ENCODE measurements around the gene CCDC148. TPM values are rescaled to one million over a fixed set of nuclear protein-coding genes. Genes with fewer than 3 reads are reported as not detected.
"Not testable (repeated sequence)": the region's sequence is repeated elsewhere in the genome, so short reads cannot be mapped to it uniquely, and the experiment has no call there.

CCDC148 gene
- total RNA-seq, 4 donors from 2014 or later, result 0.66 TPM; not detected in 3

DNA sequence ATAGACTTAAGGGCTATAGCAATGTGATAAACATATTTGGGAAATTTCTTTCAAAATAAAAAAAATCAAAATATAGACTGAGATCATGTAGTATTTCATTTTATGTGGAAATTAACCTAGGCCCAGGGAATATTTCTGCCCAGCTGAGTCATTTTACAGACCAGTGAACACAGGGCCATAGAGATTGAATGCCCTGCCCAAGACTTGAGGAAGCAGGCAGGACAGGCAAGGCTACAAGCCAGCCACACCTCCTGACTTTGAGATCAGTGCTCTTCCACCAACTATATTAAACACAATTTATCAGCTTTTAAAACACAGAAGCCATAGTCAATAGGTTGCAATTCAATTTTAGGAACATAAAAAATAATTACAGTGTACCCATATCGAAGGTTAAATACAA is 12.9 kb downstream of the CCDC148 start:
- Histone ChIP-seq H3K27me3 (no peaks in the 10 kb centered on the region), H3K27ac (no peak overlapping the region), H3K4me1 (no peaks in the 10 kb centered on the region), H3K4me3 (no peak overlapping the region), H3K36me3 (no peaks in the 10 kb centered on the region), H3K9me3 (no peaks in the 10 kb centered on the region)
- ATAC-seq, result no peak
- TF ChIP-seq, protein P1, sequence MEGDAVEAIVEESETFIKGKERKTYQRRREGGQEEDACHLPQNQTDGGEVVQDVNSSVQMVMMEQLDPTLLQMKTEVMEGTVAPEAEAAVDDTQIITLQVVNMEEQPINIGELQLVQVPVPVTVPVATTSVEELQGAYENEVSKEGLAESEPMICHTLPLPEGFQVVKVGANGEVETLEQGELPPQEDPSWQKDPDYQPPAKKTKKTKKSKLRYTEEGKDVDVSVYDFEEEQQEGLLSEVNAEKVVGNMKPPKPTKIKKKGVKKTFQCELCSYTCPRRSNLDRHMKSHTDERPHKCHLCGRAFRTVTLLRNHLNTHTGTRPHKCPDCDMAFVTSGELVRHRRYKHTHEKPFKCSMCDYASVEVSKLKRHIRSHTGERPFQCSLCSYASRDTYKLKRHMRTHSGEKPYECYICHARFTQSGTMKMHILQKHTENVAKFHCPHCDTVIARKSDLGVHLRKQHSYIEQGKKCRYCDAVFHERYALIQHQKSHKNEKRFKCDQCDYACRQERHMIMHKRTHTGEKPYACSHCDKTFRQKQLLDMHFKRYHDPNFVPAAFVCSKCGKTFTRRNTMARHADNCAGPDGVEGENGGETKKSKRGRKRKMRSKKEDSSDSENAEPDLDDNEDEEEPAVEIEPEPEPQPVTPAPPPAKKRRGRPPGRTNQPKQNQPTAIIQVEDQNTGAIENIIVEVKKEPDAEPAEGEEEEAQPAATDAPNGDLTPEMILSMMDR (IDR thresholded peaks at IDR 0.05 in 4 of 5, conservative IDR thresholded peaks at IDR 0.05 in 1 of 5), result no peak
- TF ChIP-seq POLR2A (IDR thresholded peaks at IDR 0.05), result no peak
- in situ Hi-C loops (cut with MboI; ENCODE audit: low sequenced_read_pairs in 4 of 4), result no loop called here
- no peak for DNase-seq
- intact Hi-C loops (cut with DNase I; ENCODE audit: low total_unique reads), result no loop called here

DNA sequence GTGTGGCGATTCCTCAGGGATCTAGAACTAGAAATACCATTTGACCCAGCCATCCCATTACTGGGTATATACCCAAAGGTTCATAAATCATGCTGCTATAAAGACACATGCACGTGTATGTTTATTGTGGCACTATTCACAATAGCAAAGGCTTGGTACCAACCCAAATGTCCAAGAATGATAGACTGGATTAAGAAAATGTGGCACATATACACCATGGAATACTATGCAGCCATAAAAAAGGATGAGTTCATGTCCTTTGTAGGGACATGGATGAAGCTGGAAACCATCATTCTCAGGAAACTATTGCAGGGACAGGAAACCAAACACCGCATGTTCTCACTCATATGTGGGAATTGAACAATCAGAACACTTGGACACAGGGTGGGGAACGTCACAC is 17.5 kb downstream of the CCDC148 start:
- intact Hi-C loops (cut with DNase I; ENCODE audit: low total_unique reads); H3K27me3 ChIP-seq; H3K4me1 ChIP-seq; in situ Hi-C loops (cut with MboI; ENCODE audit: low sequenced_read_pairs in 4 of 4); ATAC-seq; DNase-seq; H3K9me3 ChIP-seq; H3K27ac ChIP-seq; H3K36me3 ChIP-seq; H3K4me3 ChIP-seq: not testable (repeated sequence)

DNA sequence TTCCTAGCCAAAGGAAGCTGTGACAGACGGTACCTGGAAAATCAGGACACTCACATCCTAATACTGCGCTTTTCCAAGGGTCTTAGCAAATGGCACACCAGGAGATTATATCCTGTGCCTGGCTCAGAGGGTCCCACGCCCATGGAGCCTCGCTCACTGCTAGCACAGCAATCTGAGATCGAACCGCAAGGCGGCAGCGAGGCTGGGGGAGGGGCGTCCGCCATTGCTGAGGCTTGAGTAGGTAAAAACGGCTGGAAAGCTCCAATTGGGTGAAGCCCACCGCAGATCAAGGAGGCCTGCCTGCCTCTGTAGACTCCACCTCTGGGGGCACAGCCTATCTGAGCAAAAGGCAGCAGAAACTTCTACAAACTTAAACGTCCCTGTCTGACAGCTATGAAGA is 22.8 kb downstream of the CCDC148 start:
- H3K9me3 ChIP-seq, result peaks cover 0 to 15% (median 0%) of the 10 kb centered on the region in 3 donors
- H3K4me1 ChIP-seq; H3K27me3 ChIP-seq; H3K27ac ChIP-seq; H3K36me3 ChIP-seq; intact Hi-C loops (cut with DNase I; ENCODE audit: low total_unique reads); in situ Hi-C loops (cut with MboI; ENCODE audit: low sequenced_read_pairs in 4 of 4); H3K4me3 ChIP-seq; ATAC-seq; DNase-seq: not testable (repeated sequence)

- no peak for DNase-seq
- no peak for TF ChIP-seq POLR2A (IDR thresholded peaks at IDR 0.05)
- TF ChIP-seq, protein P1 (IDR thresholded peaks at IDR 0.05 in 4 of 5, conservative IDR thresholded peaks at IDR 0.05 in 1 of 5), result no peak
- Histone ChIP-seq H3K4me3 (no peak overlapping the region), H3K36me3 (no peaks in the 10 kb centered on the region), H3K27me3 (no peaks in the 10 kb centered on the region), H3K27ac (no peak overlapping the region), H3K9me3 (peaks cover 0 to 15% (median 0%) of the 10 kb centered on the region in 3 donors), H3K4me1 (no peaks in the 10 kb centered on the region)
- in situ Hi-C loops (cut with MboI; ENCODE audit: low sequenced_read_pairs in 4 of 4), result no loop called here
- intact Hi-C loops (cut with DNase I; ENCODE audit: low total_unique reads), result no loop called here
- ATAC-seq, result no peak
Observed at GRCh38 chr2:158432117-158432516, 24.4 kb downstream of the CCDC148 start.

GRCh38 chr2:158414538-158414937 is 42.0 kb downstream of the CCDC148 start:
- in situ Hi-C loops (cut with MboI; ENCODE audit: low sequenced_read_pairs in 4 of 4) (no loop called here), intact Hi-C loops (cut with DNase I; ENCODE audit: low total_unique reads) (no loop called here)
- Histone ChIP-seq H3K9me3 (no peaks in the 10 kb centered on the region), H3K27me3 (no peaks in the 10 kb centered on the region), H3K4me3 (no peak overlapping the region), H3K36me3 (no peaks in the 10 kb centered on the region), H3K27ac (no peak overlapping the region), H3K4me1 (no peaks in the 10 kb centered on the region)
- DNase-seq (no peak), ATAC-seq (no peak)
- TF ChIP-seq, protein P1 (IDR thresholded peaks at IDR 0.05 in 4 of 5, conservative IDR thresholded peaks at IDR 0.05 in 1 of 5), result no peak
- TF ChIP-seq POLR2A (IDR thresholded peaks at IDR 0.05), result no peak

- Histone ChIP-seq H3K36me3 (no peaks in the 10 kb centered on the region), H3K27me3 (no peaks in the 10 kb centered on the region), H3K4me1 (no peaks in the 10 kb centered on the region), H3K9me3 (no peaks in the 10 kb centered on the region), H3K27ac (no peak overlapping the region), H3K4me3 (no peak overlapping the region)
- TF ChIP-seq POLR2A (IDR thresholded peaks at IDR 0.05), result no peak
- TF ChIP-seq, protein P1 (IDR thresholded peaks at IDR 0.05 in 4 of 5, conservative IDR thresholded peaks at IDR 0.05 in 1 of 5), result no peak
- intact Hi-C loops (cut with DNase I; ENCODE audit: low total_unique reads) (no loop called here), in situ Hi-C loops (cut with MboI; ENCODE audit: low sequenced_read_pairs in 4 of 4) (no loop called here)
- no peak for ATAC-seq
- no peak for DNase-seq
Observed at GRCh38 chr2:158413581-158413980, 43.0 kb downstream of the CCDC148 start.
